HCT116 (cell line): ENCODE data around the gene LDB2. TPM values are rescaled to one million over a fixed set of nuclear protein-coding genes. Genes with fewer than 3 reads are reported as not detected.

Source experiments
- ATAC-seq: fragments of 200-7000 bp; cut with Tn5 transposase; 2 replicates; pipeline ENCODE4 v1.9.1; 2020; ENCODE audit warnings: mild to moderate bottlenecking, moderate library complexity
- BruUV-seq: library from RNA; stranded (reverse); fragments of 400-500 nt; replicated peaks from 2 replicates; lab custom pipeline; 2021; lab: Mats Ljungman, UMichigan
- CTCF ChIA-PET: fragments of 300-600 bp; sonication (Branson Sonifier 250); formaldehyde crosslinking; loops from one replicate; lab custom pipeline; 2021; ENCODE audit warnings: antibody characterized with exemption; lab: Charles Lee
- POLR2A ChIA-PET: fragments of 300-600, 350-600 bp; sonication (Branson Sonifier 250); formaldehyde crosslinking; loops from one replicate; lab custom pipeline; 2021; ENCODE audit warnings: antibody characterized with exemption; lab: Charles Lee
- RAD21 ChIA-PET, 2 experiments: fragments of 300-600 bp; sonication (Branson Sonifier 250); formaldehyde crosslinking; loops; one replicate each; lab custom pipeline; 2023; ENCODE audit warnings: low total read pairs in 2 of 2; ENCODE audit not compliant: uncharacterized antibody in 2 of 2, unreplicated experiment in 2 of 2, low non-redundant PET in 1 of 2; lab: Charles Lee
- DNase-seq: peaks from one replicate; pipeline ENCODE4 v3.0.0-alpha.2; 2010; ENCODE audit warnings: low read depth, low spot score
- H2AFZ ChIP-seq: fragments of 200-600 bp; shearing (Covaris generic), sonication (generic); 2 replicates; pipeline ENCODE4 v1.6.1; 2017; ENCODE audit warnings: low read depth, mixed run types, mixed read lengths, antibody characterized with exemption, low read length; ENCODE audit not compliant: poor library complexity, severe bottlenecking
- H3K27ac ChIP-seq: 2 replicates; pipeline ENCODE4 v1.5.1; 2012; ENCODE audit warnings: low read depth, low read length
- H3K27me3 ChIP-seq: fragments of 200-600 bp; sonication (generic); 2 replicates; pipeline ENCODE4 v1.6.1; 2016; ENCODE audit warnings: mixed run types, low read length, mixed read lengths; ENCODE audit not compliant: insufficient read depth
- H3K36me3 ChIP-seq, 2 experiments: fragments of 200-500 bp in 1 of 2; fragments of 200-600 bp in 1 of 2; sonication (Bioruptor generic) in 1 of 2; sonication (generic) in 1 of 2; 2 replicates each; pipeline versions ENCODE4 v1.5.1 to v1.6.1; 2014 to 2016; ENCODE audit warnings: low read length in 2 of 2, inconsistent platforms in 1 of 2, mixed read lengths in 1 of 2, mixed run types in 1 of 2; ENCODE audit not compliant: insufficient read depth in 2 of 2, control insufficient read depth in 1 of 2
- H3K4me1 ChIP-seq, 2 experiments: fragments of 200-600 bp in 1 of 2; sonication (generic) in 1 of 2; 2 replicates each; pipeline versions ENCODE4 v1.5.1 to v1.6.1; 2012 to 2017; ENCODE audit warnings: low read length in 2 of 2, inconsistent platforms in 1 of 2, mild to moderate bottlenecking in 1 of 2, mixed read lengths in 1 of 2, mixed run types in 1 of 2, moderate library complexity in 1 of 2; ENCODE audit not compliant: insufficient read depth in 2 of 2, control insufficient read depth in 1 of 2
- H3K4me2 ChIP-seq: fragments of 200-600 bp; sonication (generic); 2 replicates; pipeline ENCODE4 v1.6.1; 2017; ENCODE audit warnings: mixed run types, low read length, mixed read lengths
- H3K4me3 ChIP-seq, 2 experiments: fragments of 200-600 bp in 1 of 2; sonication (generic) in 1 of 2; replicated peaks in 1 of 2; 2 replicates each; pipeline ENCODE4 v1.5.1; 2011 to 2016; ENCODE audit warnings: low read length in 2 of 2, control low read depth in 1 of 2, low read depth in 1 of 2, mild to moderate bottlenecking in 1 of 2, mixed read lengths in 1 of 2, mixed run types in 1 of 2
- H3K79me2 ChIP-seq: fragments of 200-600 bp; sonication (generic); 2 replicates; pipeline ENCODE4 v1.6.1; 2017; ENCODE audit warnings: mild to moderate bottlenecking, mixed run types, low read length, moderate library complexity, mixed read lengths; ENCODE audit not compliant: insufficient read depth
- H3K9ac ChIP-seq: fragments of 200-600 bp; sonication (generic); 2 replicates; pipeline ENCODE4 v1.6.1; 2016; ENCODE audit warnings: low read length, mixed read lengths
- H3K9me2 ChIP-seq: fragments of 200-600 bp; sonication (generic), shearing (Covaris generic); 2 replicates; pipeline ENCODE4 v1.6.1; 2017; ENCODE audit warnings: mixed run types, mild to moderate bottlenecking, moderate library complexity; ENCODE audit not compliant: insufficient read depth
- H3K9me3 ChIP-seq, 2 experiments: fragments of 200-500 bp in 1 of 2; fragments of 200-600 bp in 1 of 2; sonication (Bioruptor generic) in 1 of 2; sonication (generic) in 1 of 2; 2 replicates each; pipeline ENCODE4 v1.6.1; 2014 to 2017; ENCODE audit warnings: low read length in 2 of 2, mixed read lengths in 2 of 2, inconsistent platforms in 1 of 2, low read depth in 1 of 2, mild to moderate bottlenecking in 1 of 2, mixed run types in 1 of 2, moderate library complexity in 1 of 2; ENCODE audit not compliant: control insufficient read depth in 1 of 2, insufficient read depth in 1 of 2
- H4K20me1 ChIP-seq: fragments of 200-600 bp; sonication (generic), shearing (Covaris generic); 2 replicates; pipeline ENCODE4 v1.6.1; 2017; ENCODE audit warnings: mixed run types, mild to moderate bottlenecking, moderate library complexity; ENCODE audit not compliant: insufficient read depth
- ATF3 ChIP-seq: IDR thresholded peaks from 2 replicates; pipeline ENCODE4 v1.6.1; 2012
- EGR1 ChIP-seq: IDR thresholded peaks from 2 replicates; pipeline ENCODE4 v1.6.1; 2012; ENCODE audit warnings: low read depth
- FOSL1 ChIP-seq: IDR thresholded peaks from 2 replicates; pipeline ENCODE4 v1.6.1; 2012; ENCODE audit warnings: low read depth
- MAX ChIP-seq: IDR thresholded peaks from 2 replicates; pipeline ENCODE4 v1.6.1; 2012
- SIN3A ChIP-seq: IDR thresholded peaks from 2 replicates; pipeline ENCODE4 v1.6.1; 2012; ENCODE audit warnings: low read depth
- SP1 ChIP-seq: IDR thresholded peaks from 2 replicates; pipeline ENCODE4 v1.6.1; 2012; ENCODE audit warnings: low read depth
- SRF ChIP-seq: IDR thresholded peaks from 2 replicates; pipeline ENCODE4 v1.6.1; 2012; ENCODE audit warnings: low read depth
- YY1 ChIP-seq: IDR thresholded peaks from 2 replicates; pipeline ENCODE4 v1.6.1; 2011; ENCODE audit warnings: low read length, low read depth, moderate library complexity, mild to moderate bottlenecking; ENCODE audit not compliant: insufficient replicate concordance; ENCODE audit errors: extremely low read depth
- intact Hi-C: fragments of 100-400 bp; cut with micrococcal nuclease; formaldehyde crosslinking; loops from 2 replicates; pipeline ENCODE4 v1.10.0; 2022
- total RNA-seq: library from RNA; stranded (reverse); gene quantifications from one replicate; pipeline ENCODE4 v1.2.1, GENCODE V29; 2021; ENCODE audit not compliant: unreplicated experiment
- TF ChIP-seq, protein P1 (sequence below): IDR thresholded peaks from 2 replicates; pipeline ENCODE4 v1.6.1; 2012; ENCODE audit warnings: low read depth

LDB2 gene
- total RNA-seq, 1 experiment from 2014 or later = 0.12 TPM

DNA sequence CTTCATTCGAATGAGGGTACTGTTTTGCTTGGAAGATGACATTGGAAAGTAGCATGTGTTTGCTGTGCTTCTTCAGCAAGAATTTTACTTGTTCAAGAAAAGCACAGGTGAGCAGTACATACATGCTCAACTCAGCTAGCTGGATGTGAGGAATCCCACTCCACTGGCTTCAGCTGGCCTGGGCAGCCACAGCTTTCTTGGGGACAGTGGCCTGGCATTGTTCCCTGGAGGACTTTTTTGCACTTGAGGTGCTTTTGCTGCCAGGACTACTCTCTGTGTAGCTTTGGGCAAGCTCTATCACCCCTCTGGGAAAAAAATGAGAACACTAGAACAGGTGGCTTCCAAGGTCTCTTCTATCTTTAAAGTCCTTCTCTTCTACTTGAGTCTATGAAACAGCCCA, 184.3 kb downstream of the LDB2 start:
- ChIA-PET POLR2A (no interaction called here), CTCF (no interaction called here), RAD21 (no interaction called here)
- no peak overlapping the region for H3K9ac ChIP-seq
- no peak for ATAC-seq
- TF ChIP-seq EGR1 (no peak), SRF (no peak), MAX (no peak), ATF3 (no peak), SIN3A (no peak), FOSL1 (no peak), SP1 (no peak), YY1 (no peak)
- TF ChIP-seq, protein P1, sequence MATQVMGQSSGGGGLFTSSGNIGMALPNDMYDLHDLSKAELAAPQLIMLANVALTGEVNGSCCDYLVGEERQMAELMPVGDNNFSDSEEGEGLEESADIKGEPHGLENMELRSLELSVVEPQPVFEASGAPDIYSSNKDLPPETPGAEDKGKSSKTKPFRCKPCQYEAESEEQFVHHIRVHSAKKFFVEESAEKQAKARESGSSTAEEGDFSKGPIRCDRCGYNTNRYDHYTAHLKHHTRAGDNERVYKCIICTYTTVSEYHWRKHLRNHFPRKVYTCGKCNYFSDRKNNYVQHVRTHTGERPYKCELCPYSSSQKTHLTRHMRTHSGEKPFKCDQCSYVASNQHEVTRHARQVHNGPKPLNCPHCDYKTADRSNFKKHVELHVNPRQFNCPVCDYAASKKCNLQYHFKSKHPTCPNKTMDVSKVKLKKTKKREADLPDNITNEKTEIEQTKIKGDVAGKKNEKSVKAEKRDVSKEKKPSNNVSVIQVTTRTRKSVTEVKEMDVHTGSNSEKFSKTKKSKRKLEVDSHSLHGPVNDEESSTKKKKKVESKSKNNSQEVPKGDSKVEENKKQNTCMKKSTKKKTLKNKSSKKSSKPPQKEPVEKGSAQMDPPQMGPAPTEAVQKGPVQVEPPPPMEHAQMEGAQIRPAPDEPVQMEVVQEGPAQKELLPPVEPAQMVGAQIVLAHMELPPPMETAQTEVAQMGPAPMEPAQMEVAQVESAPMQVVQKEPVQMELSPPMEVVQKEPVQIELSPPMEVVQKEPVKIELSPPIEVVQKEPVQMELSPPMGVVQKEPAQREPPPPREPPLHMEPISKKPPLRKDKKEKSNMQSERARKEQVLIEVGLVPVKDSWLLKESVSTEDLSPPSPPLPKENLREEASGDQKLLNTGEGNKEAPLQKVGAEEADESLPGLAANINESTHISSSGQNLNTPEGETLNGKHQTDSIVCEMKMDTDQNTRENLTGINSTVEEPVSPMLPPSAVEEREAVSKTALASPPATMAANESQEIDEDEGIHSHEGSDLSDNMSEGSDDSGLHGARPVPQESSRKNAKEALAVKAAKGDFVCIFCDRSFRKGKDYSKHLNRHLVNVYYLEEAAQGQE = no peak
- TF ChIP-seq, all 23 proteins: peak for 0
- Histone ChIP-seq H3K4me2 (no peak overlapping the region), H3K36me3 (no peaks in the 10 kb centered on the region), H3K9me2 (no peaks in the 10 kb centered on the region), H3K79me2 (no peaks in the 10 kb centered on the region), H3K9me3 (no peaks in the 10 kb centered on the region), H3K27me3 (peaks cover 4% of the 10 kb centered on the region; the same call in 1 of the 2 replicates), H3K4me1 (no peaks in the 10 kb centered on the region), H4K20me1 (no peaks in the 10 kb centered on the region), H3K4me3 (no peak overlapping the region), H3K27ac (no peak overlapping the region), H2AFZ (no peak overlapping the region)
- no peak for DNase-seq
- no TSS peak for BruUV-seq
- intact Hi-C loops = no loop called here
